H9 (cell line): ENCODE measurements around the gene MFSD1. TPM values are rescaled to one million over a fixed set of nuclear protein-coding genes. Genes with fewer than 3 reads are reported as not detected.

Experiments used
- DNase-seq: peaks from one replicate; pipeline ENCODE4 v3.0.0-alpha.2; 2017
- H2AFZ ChIP-seq: one replicate; pipeline ENCODE4 v1.6.1; 2013; ENCODE audit warnings: mild to moderate bottlenecking, low read length, control low read depth, moderate library complexity
- H2AK5ac ChIP-seq: 2 replicates; pipeline ENCODE4 v1.6.1; 2013; ENCODE audit warnings: low read length, control low read depth, mixed read lengths; ENCODE audit not compliant: insufficient read length
- H2BK120ac ChIP-seq: one replicate; pipeline ENCODE4 v1.6.1; 2013; ENCODE audit warnings: low read depth, mild to moderate bottlenecking, low read length, control low read depth, inconsistent platforms; ENCODE audit not compliant: poor library complexity, severe bottlenecking
- H2BK12ac ChIP-seq: 2 replicates; pipeline ENCODE4 v1.6.1; 2013; ENCODE audit warnings: low read length, control low read depth, mixed read lengths, low read depth; ENCODE audit not compliant: insufficient read length
- H2BK15ac ChIP-seq: 2 replicates; pipeline ENCODE4 v1.6.1; 2013; ENCODE audit warnings: low read depth, low read length, control low read depth
- H2BK20ac ChIP-seq: one replicate; pipeline ENCODE4 v1.6.1; 2013; ENCODE audit warnings: low read depth, mild to moderate bottlenecking, low read length, control low read depth, inconsistent platforms; ENCODE audit not compliant: poor library complexity, severe bottlenecking
- H2BK5ac ChIP-seq: 2 replicates; pipeline ENCODE4 v1.6.1; 2013; ENCODE audit warnings: low read length, control low read depth, mixed read lengths; ENCODE audit not compliant: insufficient read length
- H3K14ac ChIP-seq: 2 replicates; pipeline ENCODE4 v1.6.1; 2013; ENCODE audit warnings: low read length, control low read depth; ENCODE audit not compliant: insufficient read depth
- H3K18ac ChIP-seq: 2 replicates; pipeline ENCODE4 v1.6.1; 2013; ENCODE audit warnings: low read depth, mild to moderate bottlenecking, mixed read lengths, low read length, control low read depth; ENCODE audit not compliant: insufficient read length
- H3K23ac ChIP-seq: 2 replicates; pipeline ENCODE4 v1.6.1; 2013; ENCODE audit warnings: low read length, control low read depth, mixed read lengths, low read depth; ENCODE audit not compliant: insufficient read length
- H3K23me2 ChIP-seq: 2 replicates; pipeline ENCODE4 v1.6.1; 2013; ENCODE audit warnings: low read depth, mild to moderate bottlenecking, mixed read lengths, low read length, control low read depth; ENCODE audit not compliant: insufficient read length, poor library complexity, severe bottlenecking
- H3K27ac ChIP-seq: 2 replicates; pipeline ENCODE4 v1.5.1; 2013; ENCODE audit warnings: low read length, control low read depth, mixed read lengths, low read depth; ENCODE audit not compliant: insufficient read length
- H3K27me3 ChIP-seq: 2 replicates; pipeline ENCODE4 v1.6.1; 2013; ENCODE audit warnings: low read length, control low read depth, inconsistent platforms; ENCODE audit not compliant: insufficient read depth
- H3K4ac ChIP-seq: 2 replicates; pipeline ENCODE4 v1.6.1; 2013; ENCODE audit warnings: low read depth, mild to moderate bottlenecking, control low read depth, inconsistent platforms, low read length, moderate library complexity
- H3K4me1 ChIP-seq: 2 replicates; pipeline ENCODE4 v1.6.1; 2013; ENCODE audit warnings: low read length, control low read depth, inconsistent platforms; ENCODE audit not compliant: insufficient read depth
- H3K4me2 ChIP-seq: 2 replicates; pipeline ENCODE4 v1.6.1; 2013; ENCODE audit warnings: low read length, control low read depth, mixed read lengths; ENCODE audit not compliant: insufficient read length, insufficient read depth
- H3K56ac ChIP-seq: 2 replicates; pipeline ENCODE4 v1.6.1; 2013; ENCODE audit warnings: low read depth, mild to moderate bottlenecking, mixed read lengths, low read length, control low read depth; ENCODE audit not compliant: insufficient read length
- H3K79me1 ChIP-seq: 2 replicates; pipeline ENCODE4 v1.6.1; 2013; ENCODE audit warnings: low read depth, mild to moderate bottlenecking, moderate library complexity, low read length, control low read depth, inconsistent platforms; ENCODE audit not compliant: insufficient read depth, poor library complexity, severe bottlenecking
- H3K79me2 ChIP-seq: 2 replicates; pipeline ENCODE4 v1.6.1; 2013; ENCODE audit warnings: low read length, control low read depth, inconsistent platforms; ENCODE audit not compliant: insufficient read depth
- H3K9ac ChIP-seq: 2 replicates; pipeline ENCODE4 v1.6.1; 2013; ENCODE audit warnings: low read length, control low read depth, mixed read lengths; ENCODE audit not compliant: insufficient read length; ENCODE audit errors: extremely low read depth
- H3K9me3 ChIP-seq: one replicate; pipeline ENCODE4 v1.6.1; 2013; ENCODE audit warnings: low read depth, low read length, inconsistent platforms; ENCODE audit not compliant: control insufficient read depth
- H3T11ph ChIP-seq: one replicate; pipeline ENCODE4 v1.6.1; 2013; ENCODE audit warnings: mild to moderate bottlenecking, low read length, control low read depth, inconsistent platforms
- H4K20me1 ChIP-seq: one replicate; pipeline ENCODE4 v1.6.1; 2013; ENCODE audit not compliant: control insufficient read depth, insufficient read length, insufficient read depth
- H4K5ac ChIP-seq: 2 replicates; pipeline ENCODE4 v1.6.1; 2013; ENCODE audit warnings: low read depth, mild to moderate bottlenecking, mixed read lengths, low read length, control low read depth; ENCODE audit not compliant: insufficient read length
- H4K8ac ChIP-seq: replicated peaks from 2 replicates; pipeline ENCODE4 v1.6.1; 2013; ENCODE audit warnings: low read length, control low read depth, mixed read lengths, low read depth; ENCODE audit not compliant: insufficient read length
- H4K91ac ChIP-seq: 2 replicates; pipeline ENCODE4 v1.6.1; 2013; ENCODE audit warnings: low read depth, mild to moderate bottlenecking, moderate library complexity, mixed read lengths, low read length, control low read depth; ENCODE audit not compliant: insufficient read length
- H3K27ac Mint-ChIP-seq, 3 experiments: 2 replicates in 2 of 3; 3 replicates in 1 of 3; pipeline ENCODE4 v1.8.0; 2020 to 2021; ENCODE audit warnings: mixed read lengths in 3 of 3, mild to moderate bottlenecking in 1 of 3, moderate library complexity in 1 of 3
- H3K27me3 Mint-ChIP-seq: 2 replicates; pipeline ENCODE4 v1.8.0; 2021; ENCODE audit warnings: low read depth, mild to moderate bottlenecking, moderate library complexity, mixed read lengths
- H3K36me3 Mint-ChIP-seq, 3 experiments: 2 replicates in 2 of 3; 3 replicates in 1 of 3; pipeline ENCODE4 v1.8.0; 2020 to 2021; ENCODE audit warnings: low read depth in 3 of 3, mixed read lengths in 3 of 3; ENCODE audit not compliant: insufficient read depth in 1 of 3
- H3K4me1 Mint-ChIP-seq, 2 experiments: 2 replicates each; pipeline ENCODE4 v1.8.0; 2020; ENCODE audit warnings: mixed read lengths in 2 of 2
- H3K4me3 Mint-ChIP-seq, 2 experiments: 2 replicates in 1 of 2; 3 replicates in 1 of 2; pipeline ENCODE4 v1.8.0; 2020 to 2021; ENCODE audit warnings: mild to moderate bottlenecking in 2 of 2, mixed read lengths in 2 of 2, moderate library complexity in 1 of 2
- H3K9me3 Mint-ChIP-seq, 2 experiments: 2 replicates in 1 of 2; 3 replicates in 1 of 2; pipeline ENCODE4 v1.8.0; 2020; ENCODE audit warnings: mild to moderate bottlenecking in 2 of 2, mixed read lengths in 2 of 2, moderate library complexity in 1 of 2
- CTCF ChIP-seq: fragments of 200-600 bp; sonication (generic); conservative IDR thresholded peaks from 3 replicates; pipeline ENCODE4 v1.8.0; 2021; ENCODE audit warnings: antibody characterized with exemption, mild to moderate bottlenecking
- WGBS: extraction: QIAGEN DNeasy Blood & Tissue Kit; methylation state at CpG from one replicate; pipeline ENCODE4 v1.1.7; 2013; ENCODE audit warnings: missing lambda C conversion rate, low lambda C conversion rate, mixed read lengths; ENCODE audit not compliant: insufficient read length; ENCODE audit errors: extremely low coverage; 5-methylcytosine and 5-hydroxymethylcytosine counted together
- total RNA-seq: library from RNA; stranded (reverse); gene quantifications from 2 replicates; pipeline ENCODE4 v1.2.1, GENCODE V29; 2021

MFSD1 gene
- total RNA-seq, 1 experiment from 2014 or later = 9.5 TPM

GRCh38 chr3:158801201-158801600 is 653 bp upstream of the MFSD1 start:
- no peaks in the 10 kb centered on the region for H3K9me3 Mint-ChIP-seq
- Histone ChIP-seq H3K23me2 (peaks cover 7% of the 10 kb centered on the region), H3K27me3 (peaks cover 10% of the 10 kb centered on the region; the same call in 1 of the 2 replicates), H2AFZ (no peak overlapping the region), H3K27ac (no peak overlapping the region), H2BK12ac (no peak overlapping the region), H2AK5ac (no peak overlapping the region), H3K4me2 (peak overlapping the region; percentile 99), H3K4ac (no peak overlapping the region), H3K79me2 (no peaks in the 10 kb centered on the region), H2BK15ac (no peak overlapping the region), H2BK20ac (no peak overlapping the region), H3K14ac (no peak overlapping the region), H3K9ac (no peak overlapping the region), H4K8ac (no peak overlapping the region), H2BK5ac (no peak overlapping the region), H4K5ac (no peak overlapping the region), H3K9me3 (no peaks in the 10 kb centered on the region), H3T11ph (no peak overlapping the region), H3K56ac (no peak overlapping the region), H4K20me1 (no peaks in the 10 kb centered on the region), H2BK120ac (no peak overlapping the region), H4K91ac (no peak overlapping the region), H3K79me1 (no peaks in the 10 kb centered on the region), H3K23ac (no peak overlapping the region), H3K4me1 (no peaks in the 10 kb centered on the region), H3K18ac (no peak overlapping the region)
- H3K4me1 Mint-ChIP-seq = peaks cover 10 to 14% of the 10 kb centered on the region in 2 experiments
- DNase-seq = no peak
- H3K4me3 Mint-ChIP-seq = peak overlapping the region; percentile 82 to 90
- H3K27me3 Mint-ChIP-seq = peaks cover 38% of the 10 kb centered on the region
- H3K36me3 Mint-ChIP-seq = no peaks in the 10 kb centered on the region
- no peak for TF ChIP-seq CTCF
- no CpG with 5 or more reads among the region's 11 CpGs for WGBS
- no peak overlapping the region for H3K27ac Mint-ChIP-seq
